Measurements from ENCODE around the gene KRTAP5-1.
A peak's percentile ranks its signal among the peaks of the same experiment; 100 is the strongest.
"Not testable (repeated sequence)": the region's sequence is repeated elsewhere in the genome, so short reads cannot be mapped to it uniquely, and the experiment has no call there.

Gene KRTAP5-1

DNA sequence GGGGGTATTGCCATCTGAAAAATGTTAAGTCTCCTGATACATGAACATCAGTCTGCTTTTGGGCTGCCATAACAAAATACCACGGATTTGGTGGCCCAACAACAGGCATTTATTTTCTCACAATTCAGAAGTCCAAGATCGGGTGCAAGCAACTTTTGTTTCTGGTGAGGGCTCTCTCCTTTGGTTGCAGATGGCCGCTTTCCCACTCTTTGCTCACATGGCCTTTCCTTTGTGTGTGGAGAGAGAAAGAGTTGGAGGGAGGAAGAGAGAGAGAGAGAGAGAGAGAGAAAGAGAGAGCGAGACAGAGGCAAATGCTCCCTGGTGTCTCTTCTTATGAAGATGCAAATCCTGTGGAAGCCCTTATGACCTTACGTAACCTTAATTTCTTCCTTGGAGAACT, 15.5 kb upstream of the KRTAP5-1 start:
- DNase-seq, result no peak

- DNase-seq, result peak; percentile 27
Observed at GRCh38 chr11:1598816-1599215, 13.7 kb upstream of the KRTAP5-1 start.

DNA sequence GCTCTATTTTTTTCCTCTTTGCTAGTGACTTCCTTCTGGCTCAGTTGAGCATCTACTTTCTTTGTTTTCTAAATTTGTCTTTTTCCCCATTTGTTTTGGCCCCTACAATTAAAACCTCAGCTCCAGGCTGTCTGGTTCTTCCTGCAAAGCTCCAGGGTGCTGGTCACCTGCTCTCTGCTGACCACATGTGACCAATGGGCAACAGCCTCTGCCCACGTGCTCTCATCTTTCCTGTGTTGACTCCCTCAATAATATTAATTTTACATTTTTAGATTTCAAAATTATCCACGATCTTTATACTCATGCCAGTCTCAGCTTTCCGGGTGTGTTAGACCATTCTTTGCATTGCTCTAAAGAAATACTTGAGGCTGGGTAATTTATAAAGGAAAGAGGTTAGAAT, 13.3 kb upstream of the KRTAP5-1 start:
- not testable (repeated sequence) for DNase-seq

DNA sequence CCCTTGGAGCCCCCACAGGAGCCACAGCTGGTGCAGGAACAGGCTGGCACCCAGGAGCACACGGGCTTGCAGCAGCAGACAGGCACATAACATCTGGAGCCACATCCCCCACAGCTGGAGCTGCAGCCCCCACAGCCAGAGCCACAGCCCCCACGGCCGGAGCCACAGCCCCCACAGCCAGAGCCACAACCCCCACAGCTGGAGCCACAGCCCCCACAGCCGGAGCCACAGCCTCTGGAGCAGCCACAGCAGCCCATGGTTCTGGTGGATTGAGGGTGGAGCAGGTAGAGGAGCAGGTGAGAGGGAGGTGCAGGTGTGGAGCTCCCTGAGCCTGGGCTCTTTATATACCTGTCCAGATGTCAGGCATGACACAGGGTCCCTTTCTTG, 12.9 kb upstream of the KRTAP5-1 start, which contains the start of gene KRTAP5-2:
Gene KRTAP5-2 (minus strand): TSS at position 301 of the 387 bp plus-strand sequence. CDS start 44 bp downstream, at position 257.
- no peak for DNase-seq

DNA sequence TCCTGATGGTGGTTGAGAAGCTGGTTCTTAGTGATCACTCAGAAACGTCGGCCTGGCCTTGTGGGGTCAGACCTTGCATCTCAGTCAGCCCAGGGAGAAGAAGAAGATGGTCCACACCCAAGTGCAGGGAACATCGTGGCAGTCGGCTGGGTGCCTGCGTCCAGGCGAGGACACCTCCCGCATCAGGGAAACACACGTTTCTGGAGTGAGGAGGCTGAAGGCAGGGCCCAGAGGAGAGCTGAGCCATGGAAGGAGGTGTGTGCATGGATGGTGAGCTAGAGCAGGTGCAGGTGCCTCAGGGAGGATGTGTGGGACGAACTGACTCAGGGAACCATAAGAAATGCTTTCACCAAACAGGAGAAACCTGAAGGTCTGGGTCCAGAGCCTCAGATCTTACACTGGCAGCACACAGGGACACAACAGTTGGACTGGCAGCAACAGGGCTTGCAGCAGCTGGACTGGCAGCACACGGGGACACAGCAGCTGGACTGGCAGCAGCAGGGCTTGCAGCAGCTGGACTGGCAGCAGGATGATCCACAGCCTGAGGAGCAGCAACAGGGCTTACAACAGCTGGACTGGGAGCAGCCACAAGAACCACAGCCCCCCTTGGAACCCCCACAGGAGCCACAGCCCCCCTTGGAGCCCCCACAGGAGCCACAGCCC, 12.4 kb upstream of the KRTAP5-1 start:
- no peak for DNase-seq

- DNase-seq, result not testable (repeated sequence)
Observed at GRCh38 chr11:1596576-1597121, 11.6 kb upstream of the KRTAP5-1 start.

GRCh38 chr11:1595994-1596575, 11.0 kb upstream of the KRTAP5-1 start:
- DNase-seq, result not testable (repeated sequence)

DNA sequence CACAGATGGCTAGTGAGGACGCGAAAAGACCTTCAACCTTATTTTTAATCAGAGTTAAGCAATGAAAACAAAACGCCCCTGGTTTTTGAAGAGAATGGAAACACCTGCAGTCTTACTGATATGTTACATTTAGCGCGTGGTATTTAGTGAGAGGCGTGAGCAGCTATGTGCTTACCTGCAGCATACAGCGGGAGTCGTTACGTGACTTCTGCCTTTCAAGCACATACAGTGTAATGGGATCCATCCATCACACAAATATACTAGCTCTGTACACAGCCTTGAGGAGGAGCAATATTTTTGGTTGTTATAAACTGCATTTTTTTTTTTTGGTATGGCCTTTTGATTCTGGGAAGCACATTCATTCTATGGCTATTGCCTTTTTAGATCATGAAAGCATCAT, 7.5 kb upstream of the KRTAP5-1 start:
- no peak for DNase-seq

DNA sequence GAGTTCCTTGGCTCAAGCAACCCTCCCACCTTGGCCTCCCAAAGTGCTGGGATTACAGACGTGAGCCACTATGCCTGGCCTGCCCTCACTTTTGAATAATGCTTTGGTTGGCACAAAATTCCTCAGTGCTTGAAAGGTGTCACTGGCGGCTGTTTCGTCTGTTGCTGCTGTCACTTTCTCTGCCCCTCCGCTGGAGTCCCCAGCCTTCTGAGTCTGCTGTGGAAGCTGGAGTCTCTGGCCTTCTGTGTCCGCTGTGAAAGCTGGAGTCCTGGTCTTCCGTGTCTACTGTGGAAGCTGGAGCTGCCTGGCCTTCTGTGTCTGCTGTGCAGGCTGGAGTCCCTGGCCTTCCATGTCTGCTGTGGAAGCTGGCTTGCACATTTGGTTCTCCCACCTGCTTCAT, 4.9 kb upstream of the KRTAP5-1 start:
- DNase-seq, result no peak

- peak; percentile 60 for DNase-seq
Observed at GRCh38 chr11:1589191-1589963, 4.3 kb upstream of the KRTAP5-1 start.

DNA sequence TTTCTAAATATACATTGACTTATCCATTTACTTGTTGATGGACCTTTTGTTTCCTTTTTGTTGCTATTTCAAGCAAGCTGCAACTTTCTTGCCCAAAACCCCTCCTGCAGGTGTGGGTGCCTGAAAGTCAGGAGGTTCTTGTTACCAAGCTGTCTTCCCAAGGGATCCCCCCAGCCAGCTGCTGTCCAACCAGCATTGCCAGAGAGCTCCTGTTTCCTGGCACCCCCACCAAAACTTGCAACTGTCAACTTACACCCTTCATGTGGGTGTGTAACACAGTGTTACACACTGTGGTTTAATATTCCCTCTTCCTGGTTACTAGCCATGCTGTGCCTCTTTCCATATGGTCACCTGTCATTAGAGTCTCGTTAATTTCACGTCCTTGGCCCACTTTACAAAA, 1.6 kb upstream of the KRTAP5-1 start:
- no peak for DNase-seq

GRCh38 chr11:1582909-1583308, 2.2 kb downstream of the KRTAP5-1 start:
- not testable (repeated sequence) for DNase-seq

DNA sequence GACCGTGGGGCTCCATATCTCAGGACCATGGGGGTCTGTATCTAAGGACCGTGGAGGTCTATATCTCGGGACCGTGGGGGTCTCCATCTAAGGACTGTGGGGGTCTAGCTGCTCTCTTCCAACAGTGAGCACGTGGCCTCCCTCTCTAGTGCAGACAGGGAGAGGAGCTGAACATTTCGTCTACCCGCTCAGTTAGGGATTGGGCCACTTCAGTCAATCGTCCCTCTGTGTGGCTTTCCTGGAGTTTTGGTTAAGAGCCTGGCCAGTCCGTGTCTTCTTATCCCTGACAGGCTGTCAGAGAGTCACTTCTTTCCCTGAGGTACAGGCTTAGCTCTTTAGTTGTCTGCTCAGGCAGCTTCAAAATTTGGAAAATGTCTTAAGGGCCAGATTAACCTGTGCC, 3.1 kb downstream of the KRTAP5-1 start:
- no peak for DNase-seq

GRCh38 chr11:1576825-1577224, 8.3 kb downstream of the KRTAP5-1 start:
- DNase-seq, result no peak

DNA sequence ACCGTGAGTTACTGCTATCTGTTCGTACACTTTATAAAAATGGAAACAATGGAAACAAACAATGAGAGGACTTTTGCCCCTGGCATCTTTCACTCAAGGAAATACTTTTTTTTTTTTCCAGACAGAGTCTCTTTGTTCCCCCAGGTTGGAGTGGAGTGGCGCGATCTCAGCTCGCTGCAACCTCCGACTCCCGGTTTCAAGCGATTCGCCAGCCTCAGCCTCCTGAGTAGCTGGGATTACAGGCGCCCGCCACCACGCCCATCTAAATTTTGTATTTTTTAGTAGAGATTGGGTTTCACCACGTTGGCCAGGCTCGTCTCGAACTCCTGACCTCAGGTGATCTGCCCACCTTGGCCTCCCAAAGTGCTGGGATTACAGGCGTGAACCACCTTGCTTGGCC, 9.3 kb downstream of the KRTAP5-1 start:
- not testable (repeated sequence) for DNase-seq

- no peak for DNase-seq
Observed at GRCh38 chr11:1574933-1575242, 10.2 kb downstream of the KRTAP5-1 start.

- peak; percentile 73 for DNase-seq
Observed at GRCh38 chr11:1574238-1574932, 10.7 kb downstream of the KRTAP5-1 start.

GRCh38 chr11:1573903-1574237, 11.2 kb downstream of the KRTAP5-1 start:
- no peak for DNase-seq

DNA sequence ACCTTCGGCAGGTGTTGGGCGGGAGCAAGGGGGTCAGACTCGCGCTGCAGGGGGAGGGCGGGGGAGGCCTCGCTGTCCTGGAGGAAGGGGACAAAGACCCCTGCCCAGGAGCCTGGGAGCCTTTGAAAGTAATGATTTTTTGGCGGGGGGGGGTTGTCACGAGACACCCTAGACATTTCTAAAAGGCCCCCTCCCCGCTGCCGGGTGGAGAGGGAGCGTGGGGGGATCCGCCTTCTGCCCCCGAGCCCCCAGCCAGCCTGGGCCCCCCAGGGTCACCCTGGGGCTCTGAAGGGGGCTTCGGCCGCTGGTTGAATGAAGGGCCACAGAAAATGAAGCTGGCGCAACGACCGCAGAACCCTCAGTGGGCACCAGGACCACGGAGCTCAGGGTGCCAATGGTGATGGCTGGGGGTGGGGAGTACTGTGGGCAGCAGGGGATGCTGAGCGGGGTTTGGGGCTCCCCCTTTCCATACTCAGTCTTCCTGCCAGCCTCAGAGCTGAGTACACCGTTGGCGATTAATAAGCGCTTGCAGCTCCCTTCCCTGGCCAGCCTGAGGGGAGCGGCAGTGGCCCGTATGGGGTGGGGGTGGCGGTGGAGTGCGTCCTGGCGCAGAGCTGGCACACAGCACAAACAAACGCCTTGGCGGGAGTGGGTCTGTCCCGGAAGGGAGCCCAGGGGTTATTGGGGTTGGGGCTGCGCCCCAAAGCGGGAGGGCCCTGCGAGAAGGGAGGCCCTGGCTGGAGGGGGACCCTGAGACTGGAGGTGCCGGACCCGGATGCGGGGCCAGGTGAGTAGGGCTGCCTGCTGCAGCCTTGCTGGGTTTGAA, 11.8 kb downstream of the KRTAP5-1 start:
- peak; percentile 60 for DNase-seq

GRCh38 chr11:1572197-1573076, 12.6 kb downstream of the KRTAP5-1 start, which contains the start of gene DUSP8:
DUSP8 (minus strand) TSS chr11:1572271; CDS start chr11:1565826, 6,445 bp downstream.
- peak; percentile 96 for DNase-seq

- no peak for DNase-seq
Observed at GRCh38 chr11:1571760-1572196, 13.3 kb downstream of the KRTAP5-1 start.
